HEK293 (cell line): ENCODE results near the gene FAM240A.

ENCODE experiments used
- CTCF ChIP-seq: fragments of 450-650 bp; formaldehyde crosslinking; IDR thresholded peaks from 2 replicates; pipeline ENCODE4 v1.5.1; 2016; ENCODE audit warnings: missing biosample characterization, missing genetic modification characterization
- KLF10 ChIP-seq: fragments of 450-650 bp; IDR thresholded peaks from 2 replicates; pipeline ENCODE4 v1.5.1; 2018; ENCODE audit warnings: missing biosample characterization, mild to moderate bottlenecking, missing genetic modification characterization
- KLF7 ChIP-seq: fragments of 450-650 bp; formaldehyde crosslinking; IDR thresholded peaks from 2 replicates; pipeline ENCODE4 v1.5.1; 2016; ENCODE audit warnings: missing biosample characterization, missing genetic modification characterization, borderline replicate concordance
- PATZ1 ChIP-seq: fragments of 450-650 bp; formaldehyde crosslinking; IDR thresholded peaks from 2 replicates; pipeline ENCODE4 v1.5.1; 2016; ENCODE audit warnings: missing biosample characterization, missing genetic modification characterization
- REST ChIP-seq: fragments of 450-650 bp; formaldehyde crosslinking; IDR thresholded peaks from 2 replicates; pipeline ENCODE4 v1.5.1; 2016; ENCODE audit warnings: missing biosample characterization, missing genetic modification characterization
- ZBTB7A ChIP-seq: fragments of 450-650 bp; formaldehyde crosslinking; IDR thresholded peaks from 2 replicates; pipeline ENCODE4 v1.5.1; 2016; ENCODE audit warnings: low read depth, missing biosample characterization, missing genetic modification characterization
- ZNF530 ChIP-seq: fragments of 450-650 bp; formaldehyde crosslinking; IDR thresholded peaks from 2 replicates; pipeline ENCODE4 v1.5.1; 2016; ENCODE audit warnings: low read depth, missing biosample characterization, missing genetic modification characterization
- ZNF701 ChIP-seq: fragments of 450-650 bp; formaldehyde crosslinking; IDR thresholded peaks from 2 replicates; pipeline ENCODE4 v1.5.1; 2016; ENCODE audit warnings: missing biosample characterization, missing genetic modification characterization
- ZNF830 ChIP-seq: fragments of 450-650 bp; IDR thresholded peaks from 2 replicates; pipeline ENCODE4 v1.5.0; 2018; ENCODE audit warnings: missing biosample characterization, missing genetic modification characterization, low read depth, mild to moderate bottlenecking, moderate library complexity

- no peak for TF ChIP-seq CTCF
- no peak for TF ChIP-seq ZNF530 (tag by site-specific recombination)
- TF ChIP-seq REST (tag by site-specific recombination) = no peak
- TF ChIP-seq ZNF830 (tag by site-specific recombination) = no peak
- no peak for TF ChIP-seq KLF10 (tag by site-specific recombination)
- no peak for TF ChIP-seq ZNF701 (tag by site-specific recombination)
- no peak for TF ChIP-seq PATZ1 (tag by site-specific recombination)
- TF ChIP-seq ZBTB7A (tag by site-specific recombination) = no peak
- no peak for TF ChIP-seq KLF7 (tag by site-specific recombination)
Observed at GRCh38 chr3:46659285-46659684, 47.0 kb downstream of the FAM240A start.
